Breast epithelium (tissue), 4 donors: ENCODE results near the gene TMEM139. TPM values are rescaled to one million over a fixed set of nuclear protein-coding genes. Genes with fewer than 3 reads are reported as not detected.

ENCODE experiments used
- DNase-seq, 2 donors: peaks; one replicate each; pipeline ENCODE4 v3.0.0-alpha.2; 2019; ENCODE audit warnings: low spot score in 2 of 2
- H3K27ac ChIP-seq, 2 donors: fragments of 200-600 bp; sonication (generic) in 1 of 2; one replicate each; pipeline ENCODE4 v1.5.1; 2016 to 2019; ENCODE audit warnings: mild to moderate bottlenecking in 1 of 2
- H3K27me3 ChIP-seq, 2 donors: fragments of 200-600 bp; sonication (generic) in 1 of 2; one replicate each; pipeline versions ENCODE4 v1.5.1 to v1.6.0; 2017 to 2019; ENCODE audit warnings: control low read depth in 1 of 2, mild to moderate bottlenecking in 1 of 2
- H3K36me3 ChIP-seq: fragments of 200-600 bp; one replicate; pipeline ENCODE4 v1.5.1; 2019
- H3K4me1 ChIP-seq, 2 donors: fragments of 200-600 bp; sonication (generic); one replicate each; pipeline ENCODE4 v1.5.1; 2016 to 2019; ENCODE audit warnings: control low read depth in 1 of 2
- H3K4me3 ChIP-seq, 3 donors: fragments of 200-600 bp; sonication (generic); 1 replicate in 2 of 3; 2 replicates in 1 of 3; pipeline ENCODE4 v1.5.1; 2016 to 2019; ENCODE audit warnings: mild to moderate bottlenecking in 3 of 3, moderate library complexity in 2 of 3
- H3K9me3 ChIP-seq, 2 donors: fragments of 200-600 bp; sonication (generic) in 1 of 2; one replicate each; pipeline ENCODE4 v1.5.1; 2016 to 2019; ENCODE audit warnings: control low read depth in 1 of 2
- CTCF ChIP-seq, 3 donors: fragments of 450-650 bp; IDR thresholded peaks; one replicate each; pipeline ENCODE4 v1.5.1; 2016 to 2017; ENCODE audit warnings: antibody characterized with exemption in 3 of 3, mild to moderate bottlenecking in 3 of 3, moderate library complexity in 3 of 3
- POLR2A ChIP-seq: fragments of 450-650 bp; IDR thresholded peaks from one replicate; pipeline ENCODE4 v1.6.1; 2016; ENCODE audit warnings: antibody characterized with exemption, mild to moderate bottlenecking, moderate library complexity
- POLR2AphosphoS5 ChIP-seq, 3 donors: sonication (generic); formaldehyde crosslinking; IDR thresholded peaks; one replicate each; pipeline ENCODE4 v1.6.1; 2017; ENCODE audit warnings: antibody characterized with exemption in 3 of 3
- intact Hi-C: fragments of 100-400 bp; cut with DNase I; formaldehyde crosslinking; loops from one replicate; pipeline ENCODE4 v1.15.1; 2023; ENCODE audit warnings: low total_unique reads
- total RNA-seq, 3 donors: library from RNA; depleted of rRNA; stranded (reverse); fragments of >200 nt; gene quantifications; one replicate each; pipeline ENCODE4 v1.1.0, GENCODE V29; 2016

TMEM139 gene
- 10 to 100 TPM in 2 of 3 donors, 1 to 10 TPM in 1; 1.4 to 27.4 (median 14.4) TPM for total RNA-seq

GRCh38 chr7:143284591-143285469, at the start of gene TMEM139:
TMEM139 (plus strand) TSS chr7:143284958; CDS start chr7:143285958, 1,000 bp downstream.
- no peaks in the 10 kb centered on the region for H3K9me3 ChIP-seq
- H3K4me1 ChIP-seq: peaks cover 0 to 21% of the 10 kb centered on the region in 2 donors
- DNase-seq: peak; percentile 73 to 86
- H3K4me3 ChIP-seq: peak within 1 kb of the TSS in 2 of 3 donors; percentile 52 to 62
- peak within 1 kb of the TSS; percentile 92 to 97 for H3K27ac ChIP-seq
- H3K27me3 ChIP-seq: no peaks in the 10 kb centered on the region
- intact Hi-C loops: no loop called here
- no peak for TF ChIP-seq CTCF (IDR thresholded peaks at IDR 0.05)
- TF ChIP-seq POLR2A: peak; percentile 26
- TF ChIP-seq POLR2AphosphoS5 (IDR thresholded peaks at IDR 0.05): no peak
- H3K36me3 ChIP-seq: no peaks in the 10 kb centered on the region

GRCh38 chr7:143235561-143235960, 49.2 kb upstream of the TMEM139 start:
- no peaks in the 10 kb centered on the region for H3K27me3 ChIP-seq
- H3K9me3 ChIP-seq: peaks cover 0 to 13% of the 10 kb centered on the region in 2 donors
- no peak for DNase-seq
- no peaks in the 10 kb centered on the region for H3K36me3 ChIP-seq
- no peak overlapping the region for H3K4me3 ChIP-seq
- H3K27ac ChIP-seq: no peak overlapping the region
- intact Hi-C loops: no loop called here
- peaks cover under 1 to 2% of the 10 kb centered on the region in 2 donors for H3K4me1 ChIP-seq
- TF ChIP-seq POLR2AphosphoS5 (IDR thresholded peaks at IDR 0.05) (no peak), CTCF (IDR thresholded peaks at IDR 0.05) (no peak), POLR2A (no peak)

DNA sequence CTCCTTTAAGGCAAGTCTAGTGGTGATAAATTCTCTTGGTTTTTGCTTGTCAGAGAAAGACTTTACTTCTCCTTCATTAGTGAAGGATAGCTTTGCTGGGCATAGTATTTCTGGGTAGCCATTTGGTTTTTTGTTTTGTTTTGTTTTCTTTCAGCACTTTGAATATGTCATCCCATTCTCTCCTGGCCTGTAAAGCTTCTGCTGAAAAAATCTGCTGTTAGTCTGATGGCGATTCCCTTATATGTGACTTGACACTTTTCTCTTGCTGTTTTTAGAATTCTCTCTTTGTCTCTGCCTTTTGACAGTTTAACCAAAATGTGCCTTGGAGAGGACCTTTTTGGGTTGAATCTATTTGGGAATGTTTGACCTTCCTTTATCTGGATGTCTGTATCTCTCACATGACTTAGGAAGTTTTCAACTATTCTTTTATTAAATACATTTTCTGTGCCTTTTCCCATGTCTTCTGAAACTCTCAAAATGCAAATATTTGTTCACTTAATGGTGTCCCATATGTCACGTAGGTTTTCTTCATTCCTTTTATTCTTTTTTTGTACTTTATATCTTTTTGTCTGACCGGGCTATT, 48.3 kb upstream of the TMEM139 start:
- intact Hi-C loops: no loop called here
- H3K4me3 ChIP-seq: no peak overlapping the region

DNA sequence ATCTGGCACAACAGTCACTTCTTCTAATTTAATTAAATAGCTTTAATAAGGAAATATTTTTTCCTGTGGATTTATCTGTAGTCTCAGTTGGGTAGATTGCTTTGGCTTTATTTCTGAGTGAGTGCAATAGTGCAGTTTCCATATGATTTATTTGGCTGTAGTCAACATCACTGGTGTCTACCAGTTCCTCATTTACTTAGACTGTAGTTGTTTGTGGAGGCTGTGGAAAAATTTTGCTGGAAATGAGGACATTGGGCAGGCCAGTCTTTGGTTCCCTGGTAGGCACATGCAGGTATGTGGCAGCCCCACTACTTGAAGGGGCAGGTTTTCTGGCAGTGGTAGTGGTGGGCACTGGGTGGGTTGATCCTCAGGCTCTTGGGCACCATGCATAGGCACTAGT, 47.4 kb upstream of the TMEM139 start:
- Histone ChIP-seq H3K27me3 (no peaks in the 10 kb centered on the region), H3K9me3 (peaks cover 0 to 13% of the 10 kb centered on the region in 2 donors), H3K36me3 (no peaks in the 10 kb centered on the region), H3K4me1 (peaks cover 3 to 4% of the 10 kb centered on the region in 2 donors), H3K4me3 (no peak overlapping the region), H3K27ac (no peak overlapping the region)
- DNase-seq: no peak
- TF ChIP-seq CTCF (IDR thresholded peaks at IDR 0.05) (no peak), POLR2AphosphoS5 (IDR thresholded peaks at IDR 0.05) (no peak), POLR2A (no peak)
- intact Hi-C loops: no loop called here

More for the DNA sequence above, 48.3 kb upstream of the TMEM139 start:
- H3K9me3 ChIP-seq: peaks cover 0 to 13% of the 10 kb centered on the region in 2 donors
- TF ChIP-seq POLR2A: no peak
- TF ChIP-seq CTCF (IDR thresholded peaks at IDR 0.05): no peak
- no peak for TF ChIP-seq POLR2AphosphoS5 (IDR thresholded peaks at IDR 0.05)
- H3K4me1 ChIP-seq: peaks cover 3 to 4% of the 10 kb centered on the region in 2 donors
- H3K27me3 ChIP-seq: no peaks in the 10 kb centered on the region
- no peak for DNase-seq
- H3K36me3 ChIP-seq: no peaks in the 10 kb centered on the region
- no peak overlapping the region for H3K27ac ChIP-seq
